Measurements from ENCODE around the gene GTF3C1.

Gene GTF3C1

GRCh38 chr16:27547134-27547533 lies 2.6 kb downstream of the GTF3C1 start:
- DNase-seq (ENCODE audit: low spot score): no peak

GRCh38 chr16:27544671-27545070 lies 5.0 kb downstream of the GTF3C1 start:
- H3K27me3 Mint-ChIP-seq (ENCODE audit: low read depth): no peaks in the 10 kb centered on the region
- H3K27ac Mint-ChIP-seq: no peak overlapping the region
- H3K4me3 Mint-ChIP-seq: no peak overlapping the region
- H3K9me3 Mint-ChIP-seq: no peaks in the 10 kb centered on the region
- no peak for DNase-seq (ENCODE audit: low spot score)
- peaks cover 42% of the 10 kb centered on the region for H3K36me3 Mint-ChIP-seq (ENCODE audit: low read depth)
- H3K4me1 Mint-ChIP-seq (ENCODE audit: low read depth): peaks cover 17% of the 10 kb centered on the region

More at GRCh38 chr16:27547134-27547533, 2.6 kb downstream of the GTF3C1 start:
- Mint-ChIP-seq H3K27me3 (ENCODE audit: low read depth) (no peaks in the 10 kb centered on the region), H3K9me3 (no peaks in the 10 kb centered on the region), H3K27ac (peak overlapping the region; percentile 60), H3K36me3 (ENCODE audit: low read depth) (peaks cover 23% of the 10 kb centered on the region), H3K4me3 (no peak overlapping the region), H3K4me1 (ENCODE audit: low read depth) (peaks cover 28% of the 10 kb centered on the region)

GRCh38 chr16:27543801-27544200 lies 5.9 kb downstream of the GTF3C1 start:
- Mint-ChIP-seq H3K4me3 (no peak overlapping the region), H3K4me1 (ENCODE audit: low read depth) (peaks cover 15% of the 10 kb centered on the region), H3K36me3 (ENCODE audit: low read depth) (peaks cover 51% of the 10 kb centered on the region), H3K27me3 (ENCODE audit: low read depth) (no peaks in the 10 kb centered on the region), H3K27ac (no peak overlapping the region), H3K9me3 (no peaks in the 10 kb centered on the region)
- no peak for DNase-seq (ENCODE audit: low spot score)

- DNase-seq (ENCODE audit: low spot score): no peak
- peaks cover 63% of the 10 kb centered on the region for H3K36me3 Mint-ChIP-seq (ENCODE audit: low read depth)
- H3K27me3 Mint-ChIP-seq (ENCODE audit: low read depth): no peaks in the 10 kb centered on the region
- no peaks in the 10 kb centered on the region for H3K9me3 Mint-ChIP-seq
- no peak overlapping the region for H3K27ac Mint-ChIP-seq
- peaks cover 3% of the 10 kb centered on the region for H3K4me1 Mint-ChIP-seq (ENCODE audit: low read depth)
- no peak overlapping the region for H3K4me3 Mint-ChIP-seq
Observed at GRCh38 chr16:27539636-27540035, 10.1 kb downstream of the GTF3C1 start.

GRCh38 chr16:27539120-27539519 lies 10.6 kb downstream of the GTF3C1 start:
- H3K4me1 Mint-ChIP-seq (ENCODE audit: low read depth): peaks cover 3% of the 10 kb centered on the region
- peaks cover 61% of the 10 kb centered on the region for H3K36me3 Mint-ChIP-seq (ENCODE audit: low read depth)
- no peak for DNase-seq (ENCODE audit: low spot score)
- H3K27me3 Mint-ChIP-seq (ENCODE audit: low read depth): no peaks in the 10 kb centered on the region
- no peaks in the 10 kb centered on the region for H3K9me3 Mint-ChIP-seq
- H3K27ac Mint-ChIP-seq: no peak overlapping the region
- no peak overlapping the region for H3K4me3 Mint-ChIP-seq

GRCh38 chr16:27538528-27538927 lies 11.2 kb downstream of the GTF3C1 start:
- H3K4me3 Mint-ChIP-seq: no peak overlapping the region
- H3K27ac Mint-ChIP-seq: no peak overlapping the region
- H3K4me1 Mint-ChIP-seq (ENCODE audit: low read depth): peaks cover 3% of the 10 kb centered on the region
- peaks cover 60% of the 10 kb centered on the region for H3K36me3 Mint-ChIP-seq (ENCODE audit: low read depth)
- no peaks in the 10 kb centered on the region for H3K9me3 Mint-ChIP-seq
- DNase-seq (ENCODE audit: low spot score): no peak
- no peaks in the 10 kb centered on the region for H3K27me3 Mint-ChIP-seq (ENCODE audit: low read depth)

GRCh38 chr16:27534256-27534655 lies 15.5 kb downstream of the GTF3C1 start:
- no peak overlapping the region for H3K27ac Mint-ChIP-seq
- H3K9me3 Mint-ChIP-seq: no peaks in the 10 kb centered on the region
- peaks cover 6% of the 10 kb centered on the region for H3K4me1 Mint-ChIP-seq (ENCODE audit: low read depth)
- DNase-seq (ENCODE audit: low spot score): no peak
- H3K36me3 Mint-ChIP-seq (ENCODE audit: low read depth): peaks cover 57% of the 10 kb centered on the region
- no peaks in the 10 kb centered on the region for H3K27me3 Mint-ChIP-seq (ENCODE audit: low read depth)
- H3K4me3 Mint-ChIP-seq: no peak overlapping the region

GRCh38 chr16:27531826-27532800 lies 17.6 kb downstream of the GTF3C1 start:
- Mint-ChIP-seq H3K4me3 (no peak overlapping the region), H3K27me3 (ENCODE audit: low read depth) (no peaks in the 10 kb centered on the region), H3K9me3 (no peaks in the 10 kb centered on the region), H3K36me3 (ENCODE audit: low read depth) (peaks cover 54% of the 10 kb centered on the region), H3K27ac (no peak overlapping the region), H3K4me1 (ENCODE audit: low read depth) (peaks cover 5% of the 10 kb centered on the region)
- no peak for DNase-seq (ENCODE audit: low spot score)

GRCh38 chr16:27531186-27531585 lies 18.5 kb downstream of the GTF3C1 start:
- H3K27ac Mint-ChIP-seq: peak overlapping the region; percentile 19
- H3K36me3 Mint-ChIP-seq (ENCODE audit: low read depth): peaks cover 53% of the 10 kb centered on the region

GRCh38 chr16:27529962-27530361 lies 19.8 kb downstream of the GTF3C1 start:
- H3K27ac Mint-ChIP-seq: no peak overlapping the region
- peaks cover 5% of the 10 kb centered on the region for H3K4me1 Mint-ChIP-seq (ENCODE audit: low read depth)
- DNase-seq (ENCODE audit: low spot score): no peak

More at GRCh38 chr16:27531186-27531585, 18.5 kb downstream of the GTF3C1 start:
- no peaks in the 10 kb centered on the region for H3K27me3 Mint-ChIP-seq (ENCODE audit: low read depth)
- DNase-seq (ENCODE audit: low spot score): no peak
- H3K9me3 Mint-ChIP-seq: no peaks in the 10 kb centered on the region
- H3K4me1 Mint-ChIP-seq (ENCODE audit: low read depth): peaks cover 5% of the 10 kb centered on the region
- no peak overlapping the region for H3K4me3 Mint-ChIP-seq

GRCh38 chr16:27528294-27528693 lies 21.4 kb downstream of the GTF3C1 start:
- no peaks in the 10 kb centered on the region for H3K9me3 Mint-ChIP-seq
- DNase-seq (ENCODE audit: low spot score): no peak
- no peak overlapping the region for H3K27ac Mint-ChIP-seq
- no peak overlapping the region for H3K4me3 Mint-ChIP-seq
- no peaks in the 10 kb centered on the region for H3K27me3 Mint-ChIP-seq (ENCODE audit: low read depth)
- H3K36me3 Mint-ChIP-seq (ENCODE audit: low read depth): peaks cover 44% of the 10 kb centered on the region
- peaks cover 5% of the 10 kb centered on the region for H3K4me1 Mint-ChIP-seq (ENCODE audit: low read depth)

More at GRCh38 chr16:27529962-27530361, 19.8 kb downstream of the GTF3C1 start:
- Mint-ChIP-seq H3K4me3 (no peak overlapping the region), H3K9me3 (no peaks in the 10 kb centered on the region), H3K27me3 (ENCODE audit: low read depth) (no peaks in the 10 kb centered on the region), H3K36me3 (ENCODE audit: low read depth) (peaks cover 52% of the 10 kb centered on the region)

- no peak overlapping the region for H3K4me3 Mint-ChIP-seq
- no peak overlapping the region for H3K27ac Mint-ChIP-seq
- no peaks in the 10 kb centered on the region for H3K4me1 Mint-ChIP-seq (ENCODE audit: low read depth)
- no peak for DNase-seq (ENCODE audit: low spot score)
- no peaks in the 10 kb centered on the region for H3K27me3 Mint-ChIP-seq (ENCODE audit: low read depth)
- H3K9me3 Mint-ChIP-seq: no peaks in the 10 kb centered on the region
- H3K36me3 Mint-ChIP-seq (ENCODE audit: low read depth): peaks cover 35% of the 10 kb centered on the region
Observed at GRCh38 chr16:27526180-27526579, 23.5 kb downstream of the GTF3C1 start.

GRCh38 chr16:27522173-27522707 lies 27.5 kb downstream of the GTF3C1 start:
- no peak overlapping the region for H3K27ac Mint-ChIP-seq
- DNase-seq (ENCODE audit: low spot score): no peak
- no peaks in the 10 kb centered on the region for H3K9me3 Mint-ChIP-seq
- H3K27me3 Mint-ChIP-seq (ENCODE audit: low read depth): no peaks in the 10 kb centered on the region
- H3K4me1 Mint-ChIP-seq (ENCODE audit: low read depth): peaks cover 2% of the 10 kb centered on the region
- H3K36me3 Mint-ChIP-seq (ENCODE audit: low read depth): peaks cover 16% of the 10 kb centered on the region
- no peak overlapping the region for H3K4me3 Mint-ChIP-seq

- DNase-seq (ENCODE audit: low spot score): no peak
- Mint-ChIP-seq H3K36me3 (ENCODE audit: low read depth) (peaks cover 15% of the 10 kb centered on the region), H3K27ac (no peak overlapping the region), H3K9me3 (no peaks in the 10 kb centered on the region), H3K4me3 (no peak overlapping the region), H3K4me1 (ENCODE audit: low read depth) (peaks cover 2% of the 10 kb centered on the region), H3K27me3 (ENCODE audit: low read depth) (no peaks in the 10 kb centered on the region)
Observed at GRCh38 chr16:27520982-27521673, 28.6 kb downstream of the GTF3C1 start.
